Measurements from ENCODE around the gene MRPL44. TPM values are rescaled to one million over a fixed set of nuclear protein-coding genes. Genes with fewer than 3 reads are reported as not detected.

Gene MRPL44
- total and polyA plus RNA-seq, 2 of the 8 experiments (the other 6 are each of a cell fraction or from before 2014, with no cell fraction given), result 32.0 to 53.2 TPM

DNA sequence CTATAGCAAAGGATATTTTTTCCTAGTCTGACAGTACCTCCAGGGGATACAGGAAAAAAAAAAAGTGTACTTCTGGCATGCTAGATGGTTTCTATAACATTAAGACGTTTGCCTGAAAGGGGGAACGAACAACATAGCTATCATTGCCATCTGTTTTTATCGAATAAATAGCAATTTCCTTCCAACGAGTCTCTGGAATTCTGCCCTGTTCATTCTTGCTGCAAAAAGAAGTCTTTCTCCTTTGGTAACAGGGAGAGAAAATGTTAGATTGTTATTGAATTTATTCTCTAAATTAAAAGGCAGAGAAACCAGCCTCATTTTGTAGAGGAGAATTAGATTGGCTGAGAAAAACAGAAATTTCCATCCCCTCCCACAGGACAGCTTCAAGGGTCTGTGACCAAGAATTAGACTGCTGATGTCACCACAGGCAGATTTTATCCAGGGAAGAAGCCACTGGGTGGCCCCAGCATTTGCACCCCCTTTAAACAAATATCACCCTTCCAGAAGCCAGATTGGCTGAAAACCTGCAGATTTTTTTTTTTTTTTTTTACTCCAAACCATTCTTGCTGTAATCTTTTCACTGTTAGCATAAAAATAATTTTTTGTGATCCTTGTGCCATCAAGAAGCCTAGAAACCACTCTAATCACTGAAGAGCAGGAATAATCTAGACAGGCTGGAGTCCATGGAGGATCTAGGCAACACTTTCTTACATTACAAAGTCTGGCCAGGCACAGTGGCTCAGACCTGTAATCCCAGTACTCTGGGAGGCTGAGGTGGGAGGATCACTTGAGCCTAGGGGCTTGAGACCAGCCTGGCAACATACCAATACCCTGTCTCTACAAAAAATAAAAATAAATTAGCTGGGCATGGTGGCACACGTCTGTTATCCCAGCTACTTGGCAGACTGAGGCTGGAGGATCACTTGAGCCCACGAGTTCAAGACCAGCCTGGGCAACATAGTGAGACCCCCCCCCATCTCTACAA lies 24.2 kb upstream of the MRPL44 start (continued):
- no peak for TF ChIP-seq CHD7 (IDR thresholded peaks at IDR 0.05; ENCODE audit: insufficient replicate concordance, low read length)
- no peak for TF ChIP-seq SIRT6 (IDR thresholded peaks at IDR 0.05; ENCODE audit: low read length)
- no peak for TF ChIP-seq CBX5 (IDR thresholded peaks at IDR 0.05; ENCODE audit: low read depth, low read length)
- no peak for TF ChIP-seq HDAC6 (IDR thresholded peaks at IDR 0.05; ENCODE audit: low read depth, low read length)
- TF ChIP-seq TCF12 (IDR thresholded peaks at IDR 0.05; ENCODE audit: low read depth, low read length), result no peak
- TF ChIP-seq CHD2 (IDR thresholded peaks at IDR 0.05; ENCODE audit: low read length), result no peak
- no peak for TF ChIP-seq TBP (IDR thresholded peaks at IDR 0.05; ENCODE audit: low read depth, low read length)
- no peak for TF ChIP-seq GTF2F1 (IDR thresholded peaks at IDR 0.05; ENCODE audit: borderline replicate concordance, low read depth, low read length)
- TF ChIP-seq ASH2L (IDR thresholded peaks at IDR 0.05; ENCODE audit: low read length), result no peak
- TF ChIP-seq TAF1 (IDR thresholded peaks at IDR 0.05; ENCODE audit: low read depth, low read length), result no peak
- no peak for TF ChIP-seq NRF1 (IDR thresholded peaks at IDR 0.05; ENCODE audit: low read depth, low read length)

Data from H1 (cell line).